NB4 (cell line): Measurements from ENCODE around the gene DMKN.

Source experiments
- POLR2A ChIP-seq: IDR thresholded peaks from 2 replicates; pipeline ENCODE4 v1.6.1; 2011; ENCODE audit warnings: mild to moderate bottlenecking; ENCODE audit not compliant: insufficient read length; ENCODE audit errors: extremely low read depth
- TF ChIP-seq, protein P1 (sequence below): IDR thresholded peaks from one replicate; pipeline ENCODE4 v1.5.1; 2012; ENCODE audit warnings: low read depth, low read length

GRCh38 chr19:35466259-35466658 is 47.2 kb downstream of the DMKN start:
- no peak for TF ChIP-seq POLR2A
- TF ChIP-seq, protein P1, sequence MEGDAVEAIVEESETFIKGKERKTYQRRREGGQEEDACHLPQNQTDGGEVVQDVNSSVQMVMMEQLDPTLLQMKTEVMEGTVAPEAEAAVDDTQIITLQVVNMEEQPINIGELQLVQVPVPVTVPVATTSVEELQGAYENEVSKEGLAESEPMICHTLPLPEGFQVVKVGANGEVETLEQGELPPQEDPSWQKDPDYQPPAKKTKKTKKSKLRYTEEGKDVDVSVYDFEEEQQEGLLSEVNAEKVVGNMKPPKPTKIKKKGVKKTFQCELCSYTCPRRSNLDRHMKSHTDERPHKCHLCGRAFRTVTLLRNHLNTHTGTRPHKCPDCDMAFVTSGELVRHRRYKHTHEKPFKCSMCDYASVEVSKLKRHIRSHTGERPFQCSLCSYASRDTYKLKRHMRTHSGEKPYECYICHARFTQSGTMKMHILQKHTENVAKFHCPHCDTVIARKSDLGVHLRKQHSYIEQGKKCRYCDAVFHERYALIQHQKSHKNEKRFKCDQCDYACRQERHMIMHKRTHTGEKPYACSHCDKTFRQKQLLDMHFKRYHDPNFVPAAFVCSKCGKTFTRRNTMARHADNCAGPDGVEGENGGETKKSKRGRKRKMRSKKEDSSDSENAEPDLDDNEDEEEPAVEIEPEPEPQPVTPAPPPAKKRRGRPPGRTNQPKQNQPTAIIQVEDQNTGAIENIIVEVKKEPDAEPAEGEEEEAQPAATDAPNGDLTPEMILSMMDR, result no peak
